ENCODE results near the gene SMS. TPM values are rescaled to one million over a fixed set of nuclear protein-coding genes. Genes with fewer than 3 reads are reported as not detected.

The SMS gene
- total and polyA plus RNA-seq, 4 donors: 47.5 to 55.9 (median 52.3) TPM

DNA sequence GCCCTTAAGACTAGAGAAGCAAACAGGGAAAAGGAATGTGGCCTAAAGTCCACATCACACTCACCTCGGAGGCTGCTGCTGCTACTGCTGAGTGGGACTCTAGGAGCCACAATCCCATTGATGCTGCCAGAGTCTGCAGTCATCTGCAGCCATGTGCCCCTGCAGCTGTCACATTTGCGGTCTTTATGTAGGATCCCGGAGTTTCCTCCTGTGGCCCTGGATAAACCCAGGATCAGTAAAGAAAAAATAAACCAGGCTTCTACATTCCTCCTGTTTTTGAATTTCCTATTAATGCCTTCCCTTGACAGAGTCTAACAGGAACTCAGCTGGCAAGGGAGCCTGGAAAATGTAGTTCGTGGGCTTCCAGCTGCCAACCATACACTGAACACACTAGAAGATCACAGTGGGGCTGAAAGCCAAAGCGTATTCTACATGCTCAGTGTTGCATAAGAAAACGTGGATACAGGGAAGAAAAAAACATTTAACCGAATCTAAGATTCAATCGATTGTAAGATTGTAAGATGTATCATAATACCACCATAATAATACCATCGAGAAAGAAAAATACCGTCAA lies 81.3 kb downstream of the SMS start:
- peak; percentile 54 to 77 (median 76) for DNase-seq
- Histone ChIP-seq H3K4me3 (no peak overlapping the region), H3K9ac (ENCODE audit: insufficient read depth in 1 of 2, low read length in 2 of 2) (no peak overlapping the region), H3K4me1 (ENCODE audit: control insufficient read depth in 5 of 5, insufficient read depth in 5 of 5, low read length in 5 of 5) (no peaks in the 10 kb centered on the region), H3K9me3 (ENCODE audit: control insufficient read depth in 4 of 4, insufficient read depth in 3 of 4, low read length in 3 of 4) (peaks cover 0 to 2% (median 0%) of the 10 kb centered on the region in 4 donors), H3K27me3 (ENCODE audit: control insufficient read depth in 3 of 3, insufficient read depth in 3 of 3, low read length in 2 of 3) (peaks cover 0 to 3% (median 0%) of the 10 kb centered on the region in 3 donors), H3K36me3 (ENCODE audit: control insufficient read depth in 4 of 4, insufficient read depth in 4 of 4, low read length in 4 of 4) (no peaks in the 10 kb centered on the region), H3K27ac (ENCODE audit: low read depth in 1 of 2, low read length in 1 of 2) (no peak overlapping the region)
- TF ChIP-seq, protein P1, sequence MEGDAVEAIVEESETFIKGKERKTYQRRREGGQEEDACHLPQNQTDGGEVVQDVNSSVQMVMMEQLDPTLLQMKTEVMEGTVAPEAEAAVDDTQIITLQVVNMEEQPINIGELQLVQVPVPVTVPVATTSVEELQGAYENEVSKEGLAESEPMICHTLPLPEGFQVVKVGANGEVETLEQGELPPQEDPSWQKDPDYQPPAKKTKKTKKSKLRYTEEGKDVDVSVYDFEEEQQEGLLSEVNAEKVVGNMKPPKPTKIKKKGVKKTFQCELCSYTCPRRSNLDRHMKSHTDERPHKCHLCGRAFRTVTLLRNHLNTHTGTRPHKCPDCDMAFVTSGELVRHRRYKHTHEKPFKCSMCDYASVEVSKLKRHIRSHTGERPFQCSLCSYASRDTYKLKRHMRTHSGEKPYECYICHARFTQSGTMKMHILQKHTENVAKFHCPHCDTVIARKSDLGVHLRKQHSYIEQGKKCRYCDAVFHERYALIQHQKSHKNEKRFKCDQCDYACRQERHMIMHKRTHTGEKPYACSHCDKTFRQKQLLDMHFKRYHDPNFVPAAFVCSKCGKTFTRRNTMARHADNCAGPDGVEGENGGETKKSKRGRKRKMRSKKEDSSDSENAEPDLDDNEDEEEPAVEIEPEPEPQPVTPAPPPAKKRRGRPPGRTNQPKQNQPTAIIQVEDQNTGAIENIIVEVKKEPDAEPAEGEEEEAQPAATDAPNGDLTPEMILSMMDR (IDR thresholded peaks at IDR 0.05; ENCODE audit: control extremely low read depth, extremely low read depth): no peak
- 63 to 74% methylated on average over 9 to 10 of the region's 10 CpGs for WGBS, 2 donors
- ATAC-seq (ENCODE audit: insufficient read depth, low FRiP score): no peak

DNA sequence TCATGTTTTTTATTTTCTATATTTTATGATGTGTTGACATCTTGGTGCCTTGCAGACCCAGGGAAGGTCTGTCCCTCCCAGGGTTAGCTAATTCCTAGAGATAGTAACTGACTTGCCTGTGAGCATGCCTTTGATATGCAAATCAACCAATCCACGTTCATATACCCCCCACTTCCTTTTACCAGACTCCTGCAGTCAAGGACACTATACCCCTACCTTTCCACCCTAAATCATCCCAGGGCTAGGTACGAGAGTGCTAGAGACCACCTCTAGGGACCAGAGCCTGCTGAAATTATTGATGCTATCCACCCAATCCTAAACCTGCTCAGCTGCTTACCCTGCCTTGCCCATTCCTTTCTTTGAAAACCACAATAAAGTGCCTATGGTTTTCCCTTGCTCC lies 84.1 kb downstream of the SMS start:
- H3K36me3 ChIP-seq (ENCODE audit: control insufficient read depth in 4 of 4, insufficient read depth in 4 of 4, low read length in 4 of 4): no peaks in the 10 kb centered on the region
- H3K4me3 ChIP-seq: no peak overlapping the region
- no peak for DNase-seq
- no peak for ATAC-seq (ENCODE audit: insufficient read depth, low FRiP score)
- no peak overlapping the region for H3K27ac ChIP-seq (ENCODE audit: low read depth in 1 of 2, low read length in 1 of 2)
- 43 to 75% methylated on average over 2 of the region's 2 CpGs for whole genome bisulfite sequencing, 2 donors
- peaks cover 0 to 2% (median 0%) of the 10 kb centered on the region in 4 donors for H3K9me3 ChIP-seq (ENCODE audit: control insufficient read depth in 4 of 4, insufficient read depth in 3 of 4, low read length in 3 of 4)
- H3K9ac ChIP-seq (ENCODE audit: insufficient read depth in 1 of 2, low read length in 2 of 2): no peak overlapping the region
- H3K27me3 ChIP-seq (ENCODE audit: control insufficient read depth in 3 of 3, insufficient read depth in 3 of 3, low read length in 2 of 3): peaks cover 0 to 3% (median 0%) of the 10 kb centered on the region in 3 donors
- TF ChIP-seq, protein P1 (IDR thresholded peaks at IDR 0.05; ENCODE audit: control extremely low read depth, extremely low read depth): no peak
- H3K4me1 ChIP-seq (ENCODE audit: control insufficient read depth in 5 of 5, insufficient read depth in 5 of 5, low read length in 5 of 5): no peaks in the 10 kb centered on the region

DNA sequence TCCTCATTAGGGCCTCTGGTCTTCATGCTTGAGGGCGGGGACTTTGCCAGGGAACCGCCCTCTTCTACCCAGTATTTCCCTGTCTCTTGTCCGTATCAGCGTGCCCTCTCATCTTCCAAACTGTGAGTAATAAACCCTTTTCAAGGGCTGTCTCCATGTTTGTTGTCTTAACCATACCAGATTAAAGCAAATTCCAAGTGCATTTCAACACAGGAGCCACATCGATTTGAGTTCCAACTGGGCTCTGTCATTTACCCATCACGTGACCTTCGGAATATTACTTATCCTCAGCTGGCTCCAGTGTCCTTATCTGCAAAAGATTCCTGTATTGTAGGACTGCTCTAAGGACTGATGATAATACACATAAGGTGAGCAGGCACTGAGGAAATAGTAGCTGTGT lies 85.2 kb downstream of the SMS start:
- no peak overlapping the region for H3K27ac ChIP-seq (ENCODE audit: low read depth in 1 of 2, low read length in 1 of 2)
- 69 to 92% methylated on average over 7 of the region's 7 CpGs for whole genome bisulfite sequencing, 2 donors
- no peaks in the 10 kb centered on the region for H3K36me3 ChIP-seq (ENCODE audit: control insufficient read depth in 4 of 4, insufficient read depth in 4 of 4, low read length in 4 of 4)
- TF ChIP-seq, protein P1 (IDR thresholded peaks at IDR 0.05; ENCODE audit: control extremely low read depth, extremely low read depth): no peak
- H3K9me3 ChIP-seq (ENCODE audit: control insufficient read depth in 4 of 4, insufficient read depth in 3 of 4, low read length in 3 of 4): peaks cover 0 to 2% (median 0%) of the 10 kb centered on the region in 4 donors
- no peaks in the 10 kb centered on the region for H3K4me1 ChIP-seq (ENCODE audit: control insufficient read depth in 5 of 5, insufficient read depth in 5 of 5, low read length in 5 of 5)
- no peak overlapping the region for H3K4me3 ChIP-seq
- no peak for DNase-seq
- H3K9ac ChIP-seq (ENCODE audit: insufficient read depth in 1 of 2, low read length in 2 of 2): no peak overlapping the region
- no peaks in the 10 kb centered on the region for H3K27me3 ChIP-seq (ENCODE audit: control insufficient read depth in 3 of 3, insufficient read depth in 3 of 3, low read length in 2 of 3)
- no peak for ATAC-seq (ENCODE audit: insufficient read depth, low FRiP score)

DNA sequence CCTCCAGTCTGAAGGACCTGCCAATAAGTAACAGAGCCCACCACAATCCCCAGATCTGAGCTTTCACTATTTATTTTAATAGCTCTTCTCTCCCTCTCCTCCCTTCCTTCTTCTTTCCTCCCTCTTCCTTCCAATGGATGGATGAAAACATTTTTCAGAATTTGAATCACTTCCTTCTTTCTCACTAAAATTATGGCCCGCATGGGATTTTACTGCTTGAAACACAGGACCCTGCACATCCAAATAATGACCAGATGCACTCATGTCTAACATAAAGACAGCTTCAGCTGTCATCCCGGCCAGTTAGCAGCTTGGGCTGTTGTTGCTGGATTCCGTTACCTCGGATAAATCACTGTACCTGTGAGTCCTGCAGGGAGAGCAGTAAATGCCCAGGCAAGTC lies 86.2 kb downstream of the SMS start:
- DNase-seq (no peak), ATAC-seq (ENCODE audit: insufficient read depth, low FRiP score) (no peak)
- Histone ChIP-seq H3K9ac (ENCODE audit: insufficient read depth in 1 of 2, low read length in 2 of 2) (no peak overlapping the region), H3K4me3 (no peak overlapping the region), H3K27me3 (ENCODE audit: control insufficient read depth in 3 of 3, insufficient read depth in 3 of 3, low read length in 2 of 3) (no peaks in the 10 kb centered on the region), H3K36me3 (ENCODE audit: control insufficient read depth in 4 of 4, insufficient read depth in 4 of 4, low read length in 4 of 4) (no peaks in the 10 kb centered on the region), H3K9me3 (ENCODE audit: control insufficient read depth in 4 of 4, insufficient read depth in 3 of 4, low read length in 3 of 4) (no peaks in the 10 kb centered on the region), H3K27ac (ENCODE audit: low read depth in 1 of 2, low read length in 1 of 2) (no peak overlapping the region), H3K4me1 (ENCODE audit: control insufficient read depth in 5 of 5, insufficient read depth in 5 of 5, low read length in 5 of 5) (no peaks in the 10 kb centered on the region)
- TF ChIP-seq, protein P1 (IDR thresholded peaks at IDR 0.05; ENCODE audit: control extremely low read depth, extremely low read depth): no peak
- 79 to 94% methylated on average over 4 of the region's 4 CpGs for WGBS, 2 donors

Measured in lung (tissue), 12 donors.